MM.1S (cell line): ENCODE results near the gene THAP6.

ENCODE experiments used
- DNase-seq: peaks from one replicate; pipeline ENCODE4 v3.0.0-alpha.2; 2015
- H2AFZ ChIP-seq: fragments of 300-600 bp; sonication (generic); 2 replicates; pipeline ENCODE4 v1.6.0; 2016; ENCODE audit warnings: antibody characterized with exemption, low read length
- H3F3A ChIP-seq: fragments of 300-600 bp; sonication (generic); 2 replicates; pipeline ENCODE4 v1.6.1; 2016; ENCODE audit warnings: mild to moderate bottlenecking, antibody characterized with exemption, low read length, moderate library complexity, mixed read lengths; ENCODE audit not compliant: insufficient read depth
- H3K27ac ChIP-seq: fragments of 300-600 bp; sonication (generic); 2 replicates; pipeline ENCODE4 v1.5.1; 2016; ENCODE audit warnings: mild to moderate bottlenecking, low read length
- H3K27me3 ChIP-seq: fragments of 300-600 bp; sonication (generic); replicated peaks from 2 replicates; pipeline ENCODE4 v1.6.0; 2016; ENCODE audit warnings: low read length; ENCODE audit not compliant: insufficient read depth
- H3K36me3 ChIP-seq: fragments of 300-600 bp; sonication (generic); replicated peaks from 2 replicates; pipeline ENCODE4 v1.6.1; 2016; ENCODE audit warnings: mild to moderate bottlenecking, low read length, mixed read lengths; ENCODE audit not compliant: insufficient read depth
- H3K4me1 ChIP-seq: fragments of 300-600 bp; sonication (generic); 2 replicates; pipeline ENCODE4 v1.6.1; 2016; ENCODE audit warnings: low read length, mixed read lengths
- H3K4me2 ChIP-seq: fragments of 300-600 bp; sonication (generic); 2 replicates; pipeline ENCODE4 v1.6.0; 2016; ENCODE audit warnings: low read depth, low read length
- H3K4me3 ChIP-seq: fragments of 300-600 bp; sonication (generic); 2 replicates; pipeline ENCODE4 v1.5.1; 2016; ENCODE audit warnings: low read length, mixed read lengths
- H3K79me2 ChIP-seq: fragments of 300-600 bp; sonication (generic); 2 replicates; pipeline ENCODE4 v1.6.1; 2016; ENCODE audit warnings: mixed run types, low read length, mixed read lengths
- H3K9ac ChIP-seq: fragments of 300-600 bp; sonication (generic); 2 replicates; pipeline ENCODE4 v1.6.1; 2016; ENCODE audit warnings: low read length, mixed read lengths
- H3K9me2 ChIP-seq: fragments of 300-600 bp; sonication (generic); replicated peaks from 2 replicates; pipeline ENCODE4 v1.6.1; 2016; ENCODE audit warnings: mild to moderate bottlenecking, low read length, mixed read lengths; ENCODE audit not compliant: insufficient read depth
- H3K9me3 ChIP-seq: fragments of 300-600 bp; sonication (generic); replicated peaks from 2 replicates; pipeline ENCODE4 v1.6.1; 2016; ENCODE audit warnings: mild to moderate bottlenecking, low read length, mixed read lengths; ENCODE audit not compliant: insufficient read depth
- H4K20me1 ChIP-seq: fragments of 300-600 bp; sonication (generic); 2 replicates; pipeline ENCODE4 v1.6.1; 2016; ENCODE audit warnings: mild to moderate bottlenecking, low read length, moderate library complexity, mixed read lengths; ENCODE audit not compliant: insufficient read depth
- EZH2 ChIP-seq: fragments of 300-600 bp; sonication (generic); optimal IDR thresholded peaks from 2 replicates; pipeline ENCODE3; 2017; ENCODE audit warnings: low read depth, mild to moderate bottlenecking, antibody characterized with exemption, low read length, mixed read lengths
- EZH2phosphoT487 ChIP-seq: fragments of 300-600 bp; sonication (generic); IDR thresholded peaks from 2 replicates; pipeline ENCODE4 v1.6.1; 2018; ENCODE audit warnings: antibody characterized with exemption, low read length
- TF ChIP-seq, protein P1 (sequence below): fragments of 300-600 bp; sonication (generic); IDR thresholded peaks from 2 replicates; pipeline ENCODE4 v1.5.1; 2016; ENCODE audit warnings: antibody characterized with exemption, low read length, mixed read lengths

THAP6 gene

GRCh38 chr4:75564023-75564422 is 49.8 kb downstream of the THAP6 start:
- Histone ChIP-seq H3F3A (no peaks in the 10 kb centered on the region), H3K27me3 (no peaks in the 10 kb centered on the region), H3K9ac (no peak overlapping the region), H3K36me3 (no peaks in the 10 kb centered on the region), H3K4me2 (no peak overlapping the region), H3K4me3 (no peak overlapping the region), H3K4me1 (no peaks in the 10 kb centered on the region), H3K79me2 (no peaks in the 10 kb centered on the region), H3K27ac (no peak overlapping the region), H4K20me1 (no peaks in the 10 kb centered on the region), H3K9me2 (no peaks in the 10 kb centered on the region), H2AFZ (no peak overlapping the region), H3K9me3 (no peaks in the 10 kb centered on the region)
- DNase-seq, result no peak
- TF ChIP-seq, protein P1, sequence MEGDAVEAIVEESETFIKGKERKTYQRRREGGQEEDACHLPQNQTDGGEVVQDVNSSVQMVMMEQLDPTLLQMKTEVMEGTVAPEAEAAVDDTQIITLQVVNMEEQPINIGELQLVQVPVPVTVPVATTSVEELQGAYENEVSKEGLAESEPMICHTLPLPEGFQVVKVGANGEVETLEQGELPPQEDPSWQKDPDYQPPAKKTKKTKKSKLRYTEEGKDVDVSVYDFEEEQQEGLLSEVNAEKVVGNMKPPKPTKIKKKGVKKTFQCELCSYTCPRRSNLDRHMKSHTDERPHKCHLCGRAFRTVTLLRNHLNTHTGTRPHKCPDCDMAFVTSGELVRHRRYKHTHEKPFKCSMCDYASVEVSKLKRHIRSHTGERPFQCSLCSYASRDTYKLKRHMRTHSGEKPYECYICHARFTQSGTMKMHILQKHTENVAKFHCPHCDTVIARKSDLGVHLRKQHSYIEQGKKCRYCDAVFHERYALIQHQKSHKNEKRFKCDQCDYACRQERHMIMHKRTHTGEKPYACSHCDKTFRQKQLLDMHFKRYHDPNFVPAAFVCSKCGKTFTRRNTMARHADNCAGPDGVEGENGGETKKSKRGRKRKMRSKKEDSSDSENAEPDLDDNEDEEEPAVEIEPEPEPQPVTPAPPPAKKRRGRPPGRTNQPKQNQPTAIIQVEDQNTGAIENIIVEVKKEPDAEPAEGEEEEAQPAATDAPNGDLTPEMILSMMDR, result no peak
- no peak for TF ChIP-seq EZH2
- TF ChIP-seq EZH2phosphoT487, result no peak

DNA sequence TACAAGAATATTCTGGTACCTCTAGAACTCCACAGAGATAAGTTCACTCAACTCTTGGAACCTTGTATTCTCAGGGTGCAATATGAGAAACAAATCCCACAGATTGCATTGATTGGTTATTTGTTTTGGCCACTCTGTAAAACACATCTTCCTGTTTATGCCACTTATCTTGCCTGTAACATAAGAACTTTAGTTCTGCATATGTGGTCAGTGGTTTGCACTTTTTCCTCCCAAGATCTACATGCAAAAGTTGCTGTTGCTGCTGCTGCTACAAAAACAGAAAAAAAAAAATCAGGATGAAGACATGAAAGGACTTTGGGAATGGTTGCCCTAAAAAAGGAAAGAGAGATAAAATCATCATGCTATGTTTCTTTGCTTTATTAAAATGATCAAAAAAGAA is 51.2 kb downstream of the THAP6 start:
- Histone ChIP-seq H3K27ac (no peak overlapping the region), H3K79me2 (no peaks in the 10 kb centered on the region), H3K9ac (no peak overlapping the region), H4K20me1 (no peaks in the 10 kb centered on the region), H2AFZ (no peak overlapping the region), H3K9me3 (no peaks in the 10 kb centered on the region), H3F3A (no peaks in the 10 kb centered on the region), H3K4me3 (no peak overlapping the region), H3K27me3 (no peaks in the 10 kb centered on the region), H3K36me3 (no peaks in the 10 kb centered on the region), H3K4me1 (no peaks in the 10 kb centered on the region), H3K4me2 (no peak overlapping the region), H3K9me2 (no peaks in the 10 kb centered on the region)
- DNase-seq, result no peak
- TF ChIP-seq EZH2phosphoT487 (no peak), EZH2 (no peak)
- TF ChIP-seq, protein P1, result no peak

DNA sequence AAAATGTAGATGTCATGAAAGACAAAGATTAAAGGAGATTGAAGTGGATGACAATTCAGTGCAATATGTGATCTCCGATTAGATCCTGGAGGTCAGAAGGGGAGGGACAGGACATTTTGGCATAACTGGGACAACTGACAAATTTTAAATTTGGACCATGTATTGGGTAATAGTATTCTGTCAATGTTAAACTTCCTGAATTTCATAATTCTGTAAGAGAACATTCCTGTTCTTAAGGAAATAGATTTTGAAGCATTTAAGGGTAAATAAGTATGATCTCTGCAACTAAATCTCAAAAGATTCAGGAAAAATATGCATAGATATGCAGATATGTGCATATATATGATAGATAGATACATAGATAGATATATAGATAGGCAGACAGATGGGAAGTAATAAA is 52.6 kb downstream of the THAP6 start:
- no peaks in the 10 kb centered on the region for H3F3A ChIP-seq
- H3K4me1 ChIP-seq, result no peaks in the 10 kb centered on the region
- no peak for DNase-seq
- TF ChIP-seq, protein P1, result no peak
- TF ChIP-seq EZH2, result no peak
- no peak for TF ChIP-seq EZH2phosphoT487
- H3K36me3 ChIP-seq, result no peaks in the 10 kb centered on the region
- H2AFZ ChIP-seq, result no peak overlapping the region
- H3K4me2 ChIP-seq, result no peak overlapping the region
- no peaks in the 10 kb centered on the region for H3K79me2 ChIP-seq
- H3K4me3 ChIP-seq, result no peak overlapping the region
- no peak overlapping the region for H3K27ac ChIP-seq
- no peak overlapping the region for H3K9ac ChIP-seq
- no peaks in the 10 kb centered on the region for H3K9me3 ChIP-seq
- H4K20me1 ChIP-seq, result no peaks in the 10 kb centered on the region
- H3K27me3 ChIP-seq, result no peaks in the 10 kb centered on the region
- H3K9me2 ChIP-seq, result no peaks in the 10 kb centered on the region
